ENCODE results near the gene SORBS1.

SORBS1 gene

DNA sequence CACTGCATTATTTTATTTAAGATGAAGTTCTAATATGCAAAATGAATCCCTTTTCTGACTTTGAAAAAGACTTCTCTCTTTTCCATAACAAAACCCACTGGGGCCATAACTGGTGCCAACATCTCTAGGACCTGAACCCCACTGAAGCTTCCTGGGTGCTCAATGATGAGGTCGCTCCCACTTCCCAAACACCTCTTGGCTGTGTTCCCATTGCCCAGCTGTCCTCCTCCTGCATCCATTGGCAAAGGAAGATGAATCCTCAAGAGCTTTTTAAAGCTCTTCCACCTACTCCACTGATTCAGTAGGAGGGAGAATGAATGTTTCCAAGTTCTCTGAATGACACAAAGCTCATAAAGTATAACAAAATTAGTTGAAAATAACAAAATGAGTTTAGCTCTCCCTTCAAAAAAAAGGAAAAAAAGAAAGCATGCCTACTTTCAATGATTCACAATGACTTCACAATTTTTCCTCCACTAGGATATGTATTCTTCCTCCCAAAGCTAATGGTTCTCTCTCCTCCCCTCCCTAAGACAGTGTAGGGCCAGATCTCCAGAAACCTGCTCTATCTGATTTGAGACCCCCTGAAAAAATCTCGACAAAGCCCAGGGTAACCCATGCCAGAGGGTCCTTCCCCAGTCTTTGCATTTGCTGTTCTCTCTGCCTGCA lies 64.8 kb downstream of the SORBS1 start:
- no peak for ATAC-seq
- no peak for TF ChIP-seq OSR1 (CRISPR knock-in tag; IDR thresholded peaks at IDR 0.05)
- TF ChIP-seq ZC3H10 (CRISPR knock-in tag; IDR thresholded peaks at IDR 0.05) = no peak
- TF ChIP-seq CSDC2 (CRISPR knock-in tag; IDR thresholded peaks at IDR 0.05) = no peak
- no peak for TF ChIP-seq PATZ1 (CRISPR knock-in tag; IDR thresholded peaks at IDR 0.05; ENCODE audit: borderline replicate concordance)
- TF ChIP-seq BACH2 (CRISPR knock-in tag; IDR thresholded peaks at IDR 0.05; ENCODE audit: borderline replicate concordance) = no peak
- TF ChIP-seq TOX (CRISPR knock-in tag; IDR thresholded peaks at IDR 0.05; ENCODE audit: borderline replicate concordance) = no peak
- TF ChIP-seq, protein P1, sequence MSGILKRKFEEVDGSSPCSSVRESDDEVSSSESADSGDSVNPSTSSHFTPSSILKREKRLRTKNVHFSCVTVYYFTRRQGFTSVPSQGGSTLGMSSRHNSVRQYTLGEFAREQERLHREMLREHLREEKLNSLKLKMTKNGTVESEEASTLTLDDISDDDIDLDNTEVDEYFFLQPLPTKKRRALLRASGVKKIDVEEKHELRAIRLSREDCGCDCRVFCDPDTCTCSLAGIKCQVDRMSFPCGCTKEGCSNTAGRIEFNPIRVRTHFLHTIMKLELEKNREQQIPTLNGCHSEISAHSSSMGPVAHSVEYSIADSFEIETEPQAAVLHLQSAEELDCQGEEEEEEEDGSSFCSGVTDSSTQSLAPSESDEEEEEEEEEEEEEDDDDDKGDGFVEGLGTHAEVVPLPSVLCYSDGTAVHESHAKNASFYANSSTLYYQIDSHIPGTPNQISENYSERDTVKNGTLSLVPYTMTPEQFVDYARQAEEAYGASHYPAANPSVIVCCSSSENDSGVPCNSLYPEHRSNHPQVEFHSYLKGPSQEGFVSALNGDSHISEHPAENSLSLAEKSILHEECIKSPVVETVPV (CRISPR knock-in tag; IDR thresholded peaks at IDR 0.05) = no peak
- no peak for TF ChIP-seq ZFP3 (CRISPR knock-in tag; IDR thresholded peaks at IDR 0.05)
- no peak for TF ChIP-seq ZNF70 (CRISPR knock-in tag; IDR thresholded peaks at IDR 0.05)
- TF ChIP-seq RARB (CRISPR knock-in tag; IDR thresholded peaks at IDR 0.05) = no peak
- TF ChIP-seq ISL1 (CRISPR knock-in tag; IDR thresholded peaks at IDR 0.05) = no peak
- TF ChIP-seq, protein P2, sequence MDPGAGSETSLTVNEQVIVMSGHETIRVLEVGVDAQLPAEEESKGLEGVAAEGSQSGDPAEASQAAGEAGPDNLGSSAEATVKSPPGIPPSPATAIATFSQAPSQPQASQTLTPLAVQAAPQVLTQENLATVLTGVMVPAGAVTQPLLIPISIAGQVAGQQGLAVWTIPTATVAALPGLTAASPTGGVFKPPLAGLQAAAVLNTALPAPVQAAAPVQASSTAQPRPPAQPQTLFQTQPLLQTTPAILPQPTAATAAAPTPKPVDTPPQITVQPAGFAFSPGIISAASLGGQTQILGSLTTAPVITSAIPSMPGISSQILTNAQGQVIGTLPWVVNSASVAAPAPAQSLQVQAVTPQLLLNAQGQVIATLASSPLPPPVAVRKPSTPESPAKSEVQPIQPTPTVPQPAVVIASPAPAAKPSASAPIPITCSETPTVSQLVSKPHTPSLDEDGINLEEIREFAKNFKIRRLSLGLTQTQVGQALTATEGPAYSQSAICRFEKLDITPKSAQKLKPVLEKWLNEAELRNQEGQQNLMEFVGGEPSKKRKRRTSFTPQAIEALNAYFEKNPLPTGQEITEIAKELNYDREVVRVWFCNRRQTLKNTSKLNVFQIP (CRISPR knock-in tag; IDR thresholded peaks at IDR 0.05; ENCODE audit: borderline replicate concordance, low read depth) = no peak
- no peak for TF ChIP-seq ZNF8 (CRISPR knock-in tag; IDR thresholded peaks at IDR 0.05)
- TF ChIP-seq ZFP30 (CRISPR knock-in tag; IDR thresholded peaks at IDR 0.05) = no peak
- TF ChIP-seq ARNTL (CRISPR knock-in tag; IDR thresholded peaks at IDR 0.05; ENCODE audit: borderline replicate concordance, low read depth) = no peak
- no peak for TF ChIP-seq TCF4 (CRISPR knock-in tag; IDR thresholded peaks at IDR 0.05; ENCODE audit: borderline replicate concordance)
- no peak for TF ChIP-seq CREB5 (CRISPR knock-in tag; IDR thresholded peaks at IDR 0.05; ENCODE audit: low read depth)

GRCh38 chr10:95493862-95494261 lies 67.3 kb downstream of the SORBS1 start:
- ATAC-seq = no peak
- TF ChIP-seq ZNF565 (CRISPR knock-in tag; conservative IDR thresholded peaks at IDR 0.05; ENCODE audit: low read depth) (no peak), GLIS3 (CRISPR knock-in tag; IDR thresholded peaks at IDR 0.05) (no peak), ZNF70 (CRISPR knock-in tag; IDR thresholded peaks at IDR 0.05) (no peak), ARNTL (CRISPR knock-in tag; IDR thresholded peaks at IDR 0.05; ENCODE audit: borderline replicate concordance, low read depth) (no peak), TCF4 (CRISPR knock-in tag; IDR thresholded peaks at IDR 0.05; ENCODE audit: borderline replicate concordance) (no peak), ZNF8 (CRISPR knock-in tag; IDR thresholded peaks at IDR 0.05) (no peak), CREB5 (CRISPR knock-in tag; IDR thresholded peaks at IDR 0.05; ENCODE audit: low read depth) (no peak)
- TF ChIP-seq, protein P2 (CRISPR knock-in tag; IDR thresholded peaks at IDR 0.05; ENCODE audit: borderline replicate concordance, low read depth) = no peak

DNA sequence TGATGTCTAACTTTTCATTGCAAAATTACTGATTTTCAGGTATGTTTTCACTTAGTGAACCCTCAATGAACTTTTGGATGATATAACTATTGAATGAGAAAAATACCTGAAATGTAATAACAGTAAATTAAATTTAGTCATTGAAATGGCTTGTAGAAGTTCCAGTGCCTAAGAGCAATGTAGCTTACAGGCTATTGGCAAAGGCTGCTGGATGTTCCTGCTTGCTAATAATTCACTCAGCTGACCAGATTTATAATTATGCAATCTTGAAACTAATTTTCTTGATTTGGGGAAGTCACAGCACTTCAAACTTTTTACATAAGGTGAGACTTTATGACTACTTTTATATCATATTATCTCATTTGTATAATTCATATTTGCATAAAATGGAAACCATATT lies 73.2 kb downstream of the SORBS1 start:
- TF ChIP-seq CSDC2 (CRISPR knock-in tag; IDR thresholded peaks at IDR 0.05) = no peak
- TF ChIP-seq, protein P2 (CRISPR knock-in tag; IDR thresholded peaks at IDR 0.05; ENCODE audit: borderline replicate concordance, low read depth) = no peak
- TF ChIP-seq OSR1 (CRISPR knock-in tag; IDR thresholded peaks at IDR 0.05) = no peak
- TF ChIP-seq ISL1 (CRISPR knock-in tag; IDR thresholded peaks at IDR 0.05) = 0 out of 2 replicates have a peak, but pooled peaks have one; percentile 7
- TF ChIP-seq PPARA (CRISPR knock-in tag; IDR thresholded peaks at IDR 0.05; ENCODE audit: borderline replicate concordance) = no peak
- TF ChIP-seq GLIS3 (CRISPR knock-in tag; IDR thresholded peaks at IDR 0.05) = no peak
- ATAC-seq = no peak

Data from SK-N-SH treated with all-trans-retinoic acid at 6 μM for 48 hours (cell line).